Measurements from ENCODE around the gene CD59. TPM values are rescaled to one million over a fixed set of nuclear protein-coding genes. Genes with fewer than 3 reads are reported as not detected.

CD59 gene
- total RNA-seq, 1 donor from 2014 or later = 92.9 TPM

GRCh38 chr11:33773404-33773986, 37.3 kb upstream of the CD59 start:
- no peak for TF ChIP-seq CTCF (IDR thresholded peaks at IDR 0.05)
- H3K4me1 Mint-ChIP-seq = peaks cover 38% of the 10 kb centered on the region
- DNase-seq = no peak
- H3K27ac Mint-ChIP-seq = peak overlapping the region; percentile 70
- H3K4me3 Mint-ChIP-seq = peak overlapping the region; percentile 96
- ATAC-seq (ENCODE audit: low read depth) = no peak
- peaks cover 9% of the 10 kb centered on the region for H3K27me3 Mint-ChIP-seq
- H3K9me3 Mint-ChIP-seq = no peaks in the 10 kb centered on the region
- H3K36me3 Mint-ChIP-seq (ENCODE audit: low read depth) = peaks cover 26% of the 10 kb centered on the region
- CTCF ChIA-PET = interaction anchor here (0.5 to 1.5 kb wide), 2 partner anchors 31 to 765 kb away, joined by 3 to 5 read pairs; no protein-coding TSS in a partner anchor
- POLR2A ChIA-PET = interaction anchor here (1.0 to 1.6 kb wide), 4 partner anchors 34 to 665 kb away, joined by 3 to 10 read pairs (median 4); partner anchors contain the start of genes CAT, CD59 and NAT10
- intact Hi-C loops (cut with micrococcal nuclease) = loop anchor here (10.0 kb wide), 1 partner anchor 461 kb away; no protein-coding TSS in a partner anchor

GRCh38 chr11:33772870-33773269, 36.6 kb upstream of the CD59 start:
- ChIA-PET CTCF (interaction anchor here (0.5 kb wide), 1 partner anchor 765 kb away, joined by 3 read pairs; no protein-coding TSS in a partner anchor), POLR2A (interaction anchor here (1.6 kb wide), 1 partner anchor 35 kb away, joined by 3 read pairs; no protein-coding TSS in a partner anchor)
- ATAC-seq (ENCODE audit: low read depth) (no peak), DNase-seq (no peak)
- Mint-ChIP-seq H3K9me3 (no peaks in the 10 kb centered on the region), H3K27ac (no peak overlapping the region), H3K4me3 (peak overlapping the region; percentile 96), H3K36me3 (ENCODE audit: low read depth) (peaks cover 30% of the 10 kb centered on the region), H3K4me1 (peaks cover 38% of the 10 kb centered on the region), H3K27me3 (peaks cover 6% of the 10 kb centered on the region)
- intact Hi-C loops (cut with micrococcal nuclease) = loop anchor here (10.0 kb wide), 1 partner anchor 462 kb away; no protein-coding TSS in a partner anchor
- no peak for TF ChIP-seq CTCF (IDR thresholded peaks at IDR 0.05)

GRCh38 chr11:33772300-33772699, 36.1 kb upstream of the CD59 start:
- Mint-ChIP-seq H3K9me3 (no peaks in the 10 kb centered on the region), H3K4me3 (peak overlapping the region; percentile 96), H3K27ac (no peak overlapping the region), H3K36me3 (ENCODE audit: low read depth) (peaks cover 35% of the 10 kb centered on the region), H3K27me3 (peaks cover 6% of the 10 kb centered on the region), H3K4me1 (peaks cover 38% of the 10 kb centered on the region)
- TF ChIP-seq CTCF (IDR thresholded peaks at IDR 0.05) = no peak
- ChIA-PET POLR2A (no interaction called here), CTCF (no interaction called here)
- intact Hi-C loops (cut with micrococcal nuclease) = loop anchor here (10.0 kb wide), 1 partner anchor 463 kb away; no protein-coding TSS in a partner anchor
- DNase-seq = no peak
- ATAC-seq (ENCODE audit: low read depth) = no peak

- H3K4me3 Mint-ChIP-seq = no peak overlapping the region
- ATAC-seq (ENCODE audit: low read depth) = no peak
- H3K27ac Mint-ChIP-seq = no peak overlapping the region
- no peaks in the 10 kb centered on the region for H3K9me3 Mint-ChIP-seq
- H3K27me3 Mint-ChIP-seq = no peaks in the 10 kb centered on the region
- H3K36me3 Mint-ChIP-seq (ENCODE audit: low read depth) = peaks cover 54% of the 10 kb centered on the region
- ChIA-PET CTCF (no interaction called here), POLR2A (interaction anchor here (0.6 kb wide), 1 partner anchor 34 kb away, joined by 4 read pairs; the partner anchor contains the start of gene CD59)
- intact Hi-C loops (cut with micrococcal nuclease) = loop anchor here (10.0 kb wide), 1 partner anchor 465 kb away; no protein-coding TSS in a partner anchor
- DNase-seq = no peak
- peaks cover 29% of the 10 kb centered on the region for H3K4me1 Mint-ChIP-seq
- TF ChIP-seq CTCF (IDR thresholded peaks at IDR 0.05) = no peak
Observed at GRCh38 chr11:33770236-33770635, 34.0 kb upstream of the CD59 start.

- Mint-ChIP-seq H3K27me3 (no peaks in the 10 kb centered on the region), H3K36me3 (ENCODE audit: low read depth) (peaks cover 57% of the 10 kb centered on the region), H3K27ac (no peak overlapping the region), H3K9me3 (no peaks in the 10 kb centered on the region), H3K4me3 (no peak overlapping the region), H3K4me1 (peaks cover 22% of the 10 kb centered on the region)
- POLR2A ChIA-PET = no interaction called here
- ATAC-seq (ENCODE audit: low read depth) = no peak
- CTCF ChIA-PET = no interaction called here
- intact Hi-C loops (cut with micrococcal nuclease) = no loop called here
- TF ChIP-seq CTCF (IDR thresholded peaks at IDR 0.05) = no peak
- DNase-seq = no peak
Observed at GRCh38 chr11:33769542-33769941, 33.3 kb upstream of the CD59 start.

All from activated B cell treated with CpG ODN at 0.5 μM for 24 hours (primary cell).